ENCODE measurements around the gene MARCHF11.

The MARCHF11 gene

GRCh38 chr5:16049761-16050160, 129.8 kb downstream of the MARCHF11 start:
- no peak for DNase-seq

- DNase-seq: no peak
These were observed 131.5 kb downstream of the MARCHF11 start for GRCh38 chr5:16048132-16048531.

GRCh38 chr5:16043349-16043965, 136.1 kb downstream of the MARCHF11 start:
- no peak for DNase-seq

GRCh38 chr5:16037121-16037845, 142.3 kb downstream of the MARCHF11 start:
- no peak for DNase-seq

GRCh38 chr5:16034319-16035001, 145.1 kb downstream of the MARCHF11 start:
- DNase-seq: no peak

GRCh38 chr5:16033187-16033925, 146.2 kb downstream of the MARCHF11 start:
- no peak for DNase-seq

- no peak for DNase-seq
These were observed 150.9 kb downstream of the MARCHF11 start for GRCh38 chr5:16028708-16029107.

- no peak for DNase-seq
These were observed 153.9 kb downstream of the MARCHF11 start for GRCh38 chr5:16025681-16026080.

GRCh38 chr5:16018970-16019369, 160.6 kb downstream of the MARCHF11 start:
- no peak for DNase-seq

- DNase-seq: no peak
These were observed 161.9 kb downstream of the MARCHF11 start for GRCh38 chr5:16017720-16018119.

Measured in SW 1271 (cell line).